Measurements from ENCODE around the gene VAMP1. TPM values are rescaled to one million over a fixed set of nuclear protein-coding genes. Genes with fewer than 3 reads are reported as not detected.
"Not testable (repeated sequence)": the region's sequence is repeated elsewhere in the genome, so short reads cannot be mapped to it uniquely, and the experiment has no call there.

VAMP1 gene
- total RNA-seq, 1 experiment from 2014 or later, result 9.1 TPM

DNA sequence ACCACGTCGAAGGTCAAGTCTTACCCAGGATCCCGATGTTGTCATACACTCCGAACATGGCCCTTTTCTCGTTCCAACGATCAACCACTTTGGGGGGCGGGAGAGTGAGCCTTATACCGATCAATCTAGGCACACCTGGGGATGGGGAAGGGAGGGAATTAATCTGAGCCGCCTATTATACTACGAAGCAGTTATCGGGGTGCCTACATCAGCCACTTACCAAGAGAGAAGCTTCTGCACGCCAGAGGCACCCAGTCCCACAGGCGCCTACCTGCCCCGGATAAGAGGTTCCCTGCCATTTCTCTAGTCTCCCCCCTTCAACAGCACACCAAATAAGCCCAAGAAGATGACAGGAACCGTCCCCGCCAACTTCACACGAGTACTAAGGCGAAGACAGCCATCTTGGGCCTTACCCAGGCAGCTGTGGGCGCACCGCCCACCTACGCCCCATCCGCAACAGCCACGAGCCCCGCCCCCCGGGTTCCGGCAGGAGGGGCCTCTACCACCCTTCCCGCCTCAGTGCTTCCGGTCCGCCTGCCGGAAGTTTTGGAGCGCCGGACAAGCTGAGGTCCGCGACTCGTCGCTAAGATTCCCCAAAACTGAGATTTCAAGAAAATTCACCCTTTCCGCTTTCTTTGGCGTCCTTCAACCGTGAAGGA is 22.5 kb upstream of the VAMP1 start, which contains the start of gene MRPL51:
TSS of gene MRPL51 (minus strand) at position 425 of the 659 bp plus-strand sequence. CDS start at position 299, 126 bp downstream.
- H3K4me1 ChIP-seq (replicated peaks; ENCODE audit: insufficient read depth), result peaks cover 24% of the 10 kb centered on the region
- no peaks in the 10 kb centered on the region for H3K9me2 ChIP-seq (ENCODE audit: insufficient read depth)
- peaks cover 2% of the 10 kb centered on the region; the same call in 1 of the 2 replicates for H4K20me1 ChIP-seq (ENCODE audit: insufficient read depth)
- POLR2A ChIA-PET (ENCODE audit: unreplicated experiment), result interaction anchor here (0.5 to 1.2 kb wide), 13 partner anchors 22 to 439 kb away, joined by 3 to 9 read pairs (median 4); partner anchors contain the start of genes LTBR, TNFRSF1A and VAMP1
- H3K9me3 ChIP-seq (ENCODE audit: insufficient read depth, low read depth), result no peaks in the 10 kb centered on the region
- TF ChIP-seq EZH2 (IDR thresholded peaks at IDR 0.05; ENCODE audit: low read depth) (no peak), CTCF (conservative IDR thresholded peaks at IDR 0.05) (no peak)
- no peaks in the 10 kb centered on the region for H3K27me3 ChIP-seq (ENCODE audit: insufficient read depth, low read depth)
- H3K4me2 ChIP-seq, result peak within 1 kb of the TSS; percentile 93
- H3F3A ChIP-seq (ENCODE audit: insufficient read depth, low read depth), result peaks cover 18% of the 10 kb centered on the region; the same call in 1 of the 2 replicates
- CTCF ChIA-PET, result interaction anchor here (0.8 kb wide), 1 partner anchor 28 kb away, joined by 4 read pairs; no protein-coding TSS in a partner anchor
- H3K79me2 ChIP-seq (ENCODE audit: low read depth), result peaks cover 54% of the 10 kb centered on the region
- TSS peak; percentile 82 for BruUV-seq (replicated peaks)
- peak within 1 kb of the TSS; percentile 85 for H3K27ac ChIP-seq
- peak within 1 kb of the TSS; percentile 87 for H3K4me3 ChIP-seq
- peak within 1 kb of the TSS; percentile 91 for H2AFZ ChIP-seq
- peak; percentile 86 to 99 for DNase-seq
- intact Hi-C loops (cut with micrococcal nuclease; ENCODE audit: unreplicated experiment), result loop anchor here (1.0 to 5.0 kb wide), 5 partner anchors 22 to 116 kb away; partner anchors contain the start of gene SCNN1A
- peaks cover 31% of the 10 kb centered on the region for H3K36me3 ChIP-seq (ENCODE audit: low read depth)

- POLR2A ChIA-PET (ENCODE audit: unreplicated experiment); DNase-seq; H3K9me2 ChIP-seq (ENCODE audit: insufficient read depth); BruUV-seq (replicated peaks); CTCF ChIA-PET; H3K27me3 ChIP-seq (ENCODE audit: insufficient read depth, low read depth); H4K20me1 ChIP-seq (ENCODE audit: insufficient read depth); H3K27ac ChIP-seq; H2AFZ ChIP-seq; H3K4me2 ChIP-seq; H3K4me3 ChIP-seq; H3K9me3 ChIP-seq (ENCODE audit: insufficient read depth, low read depth): not testable (repeated sequence)
- H3F3A ChIP-seq (ENCODE audit: insufficient read depth, low read depth), result peaks cover 18% of the 10 kb centered on the region; the same call in 1 of the 2 replicates
- intact Hi-C loops (cut with micrococcal nuclease; ENCODE audit: unreplicated experiment), result loop anchor here (5.0 kb wide), 1 partner anchor 113 kb away; the partner anchor contains the start of gene SCNN1A
- peaks cover 31% of the 10 kb centered on the region for H3K79me2 ChIP-seq (ENCODE audit: low read depth)
- peaks cover 21% of the 10 kb centered on the region for H3K4me1 ChIP-seq (replicated peaks; ENCODE audit: insufficient read depth)
- peaks cover 12% of the 10 kb centered on the region for H3K36me3 ChIP-seq (ENCODE audit: low read depth)
Observed at GRCh38 chr12:6490673-6491072, 20.2 kb upstream of the VAMP1 start.

DNA sequence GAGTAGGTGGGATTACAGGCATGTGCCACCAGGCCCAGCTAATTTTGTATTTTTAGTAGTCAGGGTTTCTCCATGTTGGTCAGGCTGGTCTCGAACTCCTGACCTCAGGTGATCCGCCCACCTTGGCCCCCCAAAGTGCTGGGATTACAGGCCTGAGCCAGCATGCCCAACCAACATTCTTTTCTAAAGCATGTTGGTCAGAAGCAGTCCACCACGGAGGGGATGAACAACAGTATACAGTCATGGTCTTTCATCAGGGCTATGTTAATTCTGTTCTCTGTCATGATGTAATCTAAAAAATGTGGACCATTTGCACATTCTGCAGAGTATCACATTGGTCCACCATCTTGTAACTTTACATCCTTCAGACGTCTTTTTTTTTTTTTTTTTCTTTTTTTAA is 19.0 kb upstream of the VAMP1 start:
- intact Hi-C loops (cut with micrococcal nuclease; ENCODE audit: unreplicated experiment), result no loop called here
- Histone ChIP-seq H4K20me1 (ENCODE audit: insufficient read depth) (no peaks in the 10 kb centered on the region), H3K4me3 (no peak overlapping the region), H2AFZ (no peak overlapping the region), H3K27ac (no peak overlapping the region), H3F3A (ENCODE audit: insufficient read depth, low read depth) (peaks cover 14% of the 10 kb centered on the region; the same call in 1 of the 2 replicates), H3K9me3 (ENCODE audit: insufficient read depth, low read depth) (no peaks in the 10 kb centered on the region), H3K4me1 (replicated peaks; ENCODE audit: insufficient read depth) (peaks cover 9% of the 10 kb centered on the region; the same call in 1 of the 2 replicates), H3K9me2 (ENCODE audit: insufficient read depth) (no peaks in the 10 kb centered on the region), H3K79me2 (ENCODE audit: low read depth) (peaks cover 19% of the 10 kb centered on the region), H3K4me2 (no peak overlapping the region), H3K36me3 (ENCODE audit: low read depth) (peaks cover 5% of the 10 kb centered on the region), H3K27me3 (ENCODE audit: insufficient read depth, low read depth) (no peaks in the 10 kb centered on the region)
- POLR2A ChIA-PET (ENCODE audit: unreplicated experiment), result interaction anchor here (0.6 kb wide), 2 partner anchors 63 to 641 kb away, joined by 3 to 5 read pairs; no protein-coding TSS in a partner anchor
- DNase-seq, result no peak
- TF ChIP-seq CTCF (conservative IDR thresholded peaks at IDR 0.05) (no peak), EZH2 (IDR thresholded peaks at IDR 0.05; ENCODE audit: low read depth) (no peak)
- BruUV-seq (replicated peaks), result no TSS peak
- CTCF ChIA-PET, result no interaction called here
